Measurements from ENCODE around the gene MYZAP. TPM values are rescaled to one million over a fixed set of nuclear protein-coding genes. Genes with fewer than 3 reads are reported as not detected.

MYZAP gene
- total RNA-seq, 1 donor from 2014 or later, result 11.9 TPM

DNA sequence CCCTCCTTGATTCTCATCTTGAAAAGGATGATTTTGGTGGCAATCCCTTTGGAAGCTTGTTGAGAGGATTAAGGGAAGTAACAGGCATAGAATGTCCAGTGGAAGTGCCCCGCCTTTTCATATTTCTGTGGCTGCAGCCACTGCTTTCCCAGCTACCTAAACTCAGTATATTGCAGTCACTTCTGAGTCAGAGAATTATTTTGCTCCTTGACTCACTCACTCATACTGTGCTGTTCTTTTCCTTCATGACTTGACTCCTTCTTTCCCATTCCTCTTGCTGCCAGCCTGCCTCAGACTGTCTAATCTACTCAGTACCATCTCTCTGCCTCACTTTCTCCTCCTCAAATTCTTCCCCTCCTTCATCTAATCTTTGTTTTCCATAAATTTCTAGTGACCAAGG is 88.3 kb downstream of the MYZAP start:
- no peaks in the 10 kb centered on the region for H3K27me3 Mint-ChIP-seq
- DNase-seq (ENCODE audit: low spot score, unreplicated experiment), result no peak
- TF ChIP-seq, protein P1, sequence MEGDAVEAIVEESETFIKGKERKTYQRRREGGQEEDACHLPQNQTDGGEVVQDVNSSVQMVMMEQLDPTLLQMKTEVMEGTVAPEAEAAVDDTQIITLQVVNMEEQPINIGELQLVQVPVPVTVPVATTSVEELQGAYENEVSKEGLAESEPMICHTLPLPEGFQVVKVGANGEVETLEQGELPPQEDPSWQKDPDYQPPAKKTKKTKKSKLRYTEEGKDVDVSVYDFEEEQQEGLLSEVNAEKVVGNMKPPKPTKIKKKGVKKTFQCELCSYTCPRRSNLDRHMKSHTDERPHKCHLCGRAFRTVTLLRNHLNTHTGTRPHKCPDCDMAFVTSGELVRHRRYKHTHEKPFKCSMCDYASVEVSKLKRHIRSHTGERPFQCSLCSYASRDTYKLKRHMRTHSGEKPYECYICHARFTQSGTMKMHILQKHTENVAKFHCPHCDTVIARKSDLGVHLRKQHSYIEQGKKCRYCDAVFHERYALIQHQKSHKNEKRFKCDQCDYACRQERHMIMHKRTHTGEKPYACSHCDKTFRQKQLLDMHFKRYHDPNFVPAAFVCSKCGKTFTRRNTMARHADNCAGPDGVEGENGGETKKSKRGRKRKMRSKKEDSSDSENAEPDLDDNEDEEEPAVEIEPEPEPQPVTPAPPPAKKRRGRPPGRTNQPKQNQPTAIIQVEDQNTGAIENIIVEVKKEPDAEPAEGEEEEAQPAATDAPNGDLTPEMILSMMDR (IDR thresholded peaks at IDR 0.05; ENCODE audit: unreplicated experiment), result no peak
- H3K36me3 Mint-ChIP-seq (ENCODE audit: insufficient read depth), result peaks cover 1% of the 10 kb centered on the region
- H3K4me3 Mint-ChIP-seq (ENCODE audit: low read depth), result no peak overlapping the region
- no peak overlapping the region for H3K27ac Mint-ChIP-seq
- H3K9me3 Mint-ChIP-seq (ENCODE audit: low read depth), result no peaks in the 10 kb centered on the region
- peaks cover 1% of the 10 kb centered on the region for H3K4me1 Mint-ChIP-seq (ENCODE audit: low read depth)

DNA sequence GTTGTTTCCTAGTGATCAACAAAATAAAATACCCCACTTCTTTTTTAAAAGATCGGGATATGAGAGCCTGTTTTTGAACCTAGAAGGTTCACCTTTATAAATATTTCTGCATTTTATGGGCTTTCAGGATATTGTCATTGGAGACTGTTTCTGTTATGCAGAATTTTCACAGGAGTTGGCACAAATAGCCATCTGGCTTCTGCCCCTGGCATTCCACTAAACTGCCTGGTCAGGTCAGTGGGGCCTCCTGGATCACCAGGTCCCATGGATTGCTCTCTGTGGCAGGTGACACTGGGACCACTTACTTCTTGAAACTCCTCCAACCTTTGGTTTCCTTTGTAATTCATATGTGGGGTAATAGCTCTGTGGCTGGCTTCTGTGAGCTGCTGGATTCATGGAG is 89.3 kb downstream of the MYZAP start:
- TF ChIP-seq, protein P1 (IDR thresholded peaks at IDR 0.05; ENCODE audit: unreplicated experiment), result no peak
- H3K4me3 Mint-ChIP-seq (ENCODE audit: low read depth), result no peak overlapping the region
- H3K4me1 Mint-ChIP-seq (ENCODE audit: low read depth), result no peaks in the 10 kb centered on the region
- no peak overlapping the region for H3K27ac Mint-ChIP-seq
- no peaks in the 10 kb centered on the region for H3K27me3 Mint-ChIP-seq
- H3K36me3 Mint-ChIP-seq (ENCODE audit: insufficient read depth), result peaks cover 1% of the 10 kb centered on the region
- no peak for DNase-seq (ENCODE audit: low spot score, unreplicated experiment)
- H3K9me3 Mint-ChIP-seq (ENCODE audit: low read depth), result no peaks in the 10 kb centered on the region

DNA sequence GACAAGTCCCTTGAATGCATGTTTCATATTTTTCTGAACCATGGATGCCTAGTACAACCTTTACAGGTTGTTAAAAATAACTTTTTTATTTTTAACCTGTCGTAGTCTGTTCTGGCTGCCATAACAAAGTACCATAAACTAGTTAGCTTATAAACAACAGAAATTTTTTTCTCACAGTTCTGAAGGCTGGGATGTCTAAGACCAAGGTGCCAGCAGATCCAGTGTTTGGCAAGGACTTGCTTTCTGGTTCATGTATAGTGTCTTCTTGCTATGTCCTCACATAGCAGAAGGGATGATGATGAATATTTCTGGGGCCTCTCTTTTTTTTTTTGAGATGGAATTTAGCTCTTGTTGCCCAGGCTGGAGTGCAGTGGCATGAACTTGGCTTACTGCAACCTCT is 91.8 kb downstream of the MYZAP start:
- H3K9me3 Mint-ChIP-seq (ENCODE audit: low read depth), result no peaks in the 10 kb centered on the region
- DNase-seq (ENCODE audit: low spot score, unreplicated experiment), result no peak
- H3K4me1 Mint-ChIP-seq (ENCODE audit: low read depth), result no peaks in the 10 kb centered on the region
- no peak overlapping the region for H3K4me3 Mint-ChIP-seq (ENCODE audit: low read depth)
- H3K27me3 Mint-ChIP-seq, result no peaks in the 10 kb centered on the region
- peaks cover 1% of the 10 kb centered on the region for H3K36me3 Mint-ChIP-seq (ENCODE audit: insufficient read depth)
- H3K27ac Mint-ChIP-seq, result no peak overlapping the region
- TF ChIP-seq, protein P1 (IDR thresholded peaks at IDR 0.05; ENCODE audit: unreplicated experiment), result no peak

DNA sequence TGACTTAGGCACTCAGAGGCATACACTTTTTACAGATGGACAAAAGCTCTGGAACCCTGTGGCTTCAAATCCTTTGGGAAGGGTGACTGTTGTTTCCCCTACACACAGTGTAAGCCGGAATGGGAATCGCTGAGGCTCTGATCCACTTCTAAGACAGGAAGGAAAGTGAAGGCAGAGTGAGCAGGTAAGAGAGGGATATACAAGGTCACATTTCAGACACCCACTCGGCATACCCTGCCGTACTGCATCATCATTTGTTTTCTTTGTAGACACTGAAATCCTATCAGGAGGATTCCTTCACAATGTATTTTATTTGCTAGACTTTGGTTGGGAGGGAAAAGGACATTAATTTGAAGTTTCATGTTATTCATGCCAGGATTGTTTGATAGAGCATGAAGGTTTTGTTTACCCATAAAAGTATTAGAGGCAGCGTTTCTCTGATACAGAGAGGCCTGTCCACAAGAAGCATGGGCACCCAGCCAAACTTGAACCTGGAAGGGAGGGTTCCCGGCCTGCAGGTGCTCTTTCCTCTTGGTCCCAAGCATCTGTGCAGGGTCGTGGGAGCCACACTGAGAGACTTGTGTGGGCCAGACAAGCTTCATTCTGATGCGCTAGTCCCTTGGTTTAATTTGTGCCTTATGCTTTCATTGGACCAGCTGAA is 92.9 kb downstream of the MYZAP start:
- no peak for DNase-seq (ENCODE audit: low spot score, unreplicated experiment)
- H3K4me3 Mint-ChIP-seq (ENCODE audit: low read depth), result no peak overlapping the region
- no peaks in the 10 kb centered on the region for H3K4me1 Mint-ChIP-seq (ENCODE audit: low read depth)
- peak overlapping the region; percentile 71 for H3K27ac Mint-ChIP-seq
- no peaks in the 10 kb centered on the region for H3K27me3 Mint-ChIP-seq
- H3K9me3 Mint-ChIP-seq (ENCODE audit: low read depth), result no peaks in the 10 kb centered on the region
- peaks cover 1% of the 10 kb centered on the region for H3K36me3 Mint-ChIP-seq (ENCODE audit: insufficient read depth)
- TF ChIP-seq, protein P1 (IDR thresholded peaks at IDR 0.05; ENCODE audit: unreplicated experiment), result no peak

DNA sequence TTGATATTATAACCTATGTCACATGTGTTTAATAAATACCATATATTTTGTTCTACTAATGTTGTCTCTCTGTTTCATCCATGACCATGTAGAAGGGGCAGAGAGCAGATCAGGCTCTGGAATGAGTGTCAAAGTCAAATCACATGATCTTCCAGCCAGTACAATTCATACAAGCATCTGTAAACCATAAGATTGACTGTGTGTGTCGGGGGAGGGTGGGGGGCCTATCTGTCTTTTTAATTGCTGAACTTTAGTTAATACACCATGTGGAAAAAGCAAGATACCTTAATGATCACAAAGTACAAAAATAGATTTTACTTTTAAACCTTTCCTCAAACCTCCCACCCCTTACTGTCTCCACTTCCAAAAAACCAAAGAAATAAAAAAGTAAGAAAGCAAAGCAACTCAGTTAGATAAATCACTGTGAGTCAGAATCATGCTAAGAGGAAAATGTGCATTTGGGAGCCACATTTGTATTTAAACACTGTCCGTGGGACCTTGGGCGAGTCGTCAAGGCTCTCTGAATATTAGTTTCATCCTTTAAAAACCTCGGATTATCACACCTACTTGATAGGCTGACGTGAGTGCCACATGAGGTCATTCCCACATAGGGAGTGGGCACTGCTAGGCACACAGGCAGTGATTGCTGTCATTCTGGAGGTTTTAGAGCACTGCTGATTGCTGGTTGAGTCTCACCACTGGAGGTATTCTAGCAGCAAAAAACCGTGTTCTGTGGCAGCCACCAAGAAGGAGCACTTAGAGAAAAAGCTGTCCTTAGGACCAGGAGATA is 93.8 kb downstream of the MYZAP start:
- Mint-ChIP-seq H3K36me3 (ENCODE audit: insufficient read depth) (peaks cover 1% of the 10 kb centered on the region), H3K27ac (peak overlapping the region; percentile 17), H3K4me3 (ENCODE audit: low read depth) (no peak overlapping the region), H3K27me3 (no peaks in the 10 kb centered on the region), H3K4me1 (ENCODE audit: low read depth) (no peaks in the 10 kb centered on the region), H3K9me3 (ENCODE audit: low read depth) (no peaks in the 10 kb centered on the region)
- TF ChIP-seq, protein P1 (IDR thresholded peaks at IDR 0.05; ENCODE audit: unreplicated experiment), result no peak
- no peak for DNase-seq (ENCODE audit: low spot score, unreplicated experiment)
